HPDE6-E6E7 (cell line): ENCODE data around the gene MYH13.

Experiments
- DNase-seq: peaks from one replicate; pipeline ENCODE4 v3.0.0; 2011; ENCODE audit warnings: missing footprints; ENCODE audit errors: extremely low spot score

MYH13 gene

DNA sequence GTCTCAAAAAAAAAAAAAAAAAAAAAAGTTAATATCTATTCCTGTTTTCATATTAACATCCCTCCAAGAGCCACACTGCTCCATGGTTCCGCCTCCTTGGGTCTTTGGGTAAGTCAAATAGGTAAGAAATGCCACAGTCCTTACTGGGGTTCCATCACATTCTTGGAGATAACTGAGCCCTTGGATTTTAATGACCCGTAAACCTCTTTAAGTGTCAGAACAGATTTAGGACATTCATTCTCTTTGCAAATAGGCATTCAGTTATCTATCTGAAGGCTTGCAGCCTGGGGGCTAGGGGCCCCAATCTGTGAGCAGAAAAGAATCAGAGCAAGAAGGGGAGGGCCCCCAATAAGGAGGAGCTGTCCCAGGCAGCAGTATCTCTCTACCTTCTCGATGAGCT is 28.0 kb downstream of the MYH13 start:
- no peak for DNase-seq

DNA sequence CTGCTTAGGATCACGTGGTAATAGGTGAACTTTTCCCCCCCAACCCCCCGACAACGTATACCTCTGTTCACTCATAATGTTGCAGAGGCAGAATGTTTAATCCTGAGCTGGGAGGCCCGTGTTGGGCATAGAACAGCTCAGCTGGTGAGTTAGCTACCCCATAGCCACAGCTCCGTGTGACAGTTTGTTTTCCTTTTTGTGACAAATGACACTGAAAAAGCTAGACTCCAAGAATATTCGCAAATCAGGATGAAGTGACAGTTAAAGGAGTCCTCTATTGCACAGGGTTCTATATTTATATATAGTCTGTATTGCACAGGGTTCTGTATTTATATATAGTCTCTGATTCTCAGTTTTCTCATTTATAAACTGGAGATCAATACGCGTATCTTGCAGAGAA is 33.8 kb downstream of the MYH13 start:
- no peak for DNase-seq

GRCh38 chr17:10337976-10338375 is 34.8 kb downstream of the MYH13 start:
- no peak for DNase-seq

DNA sequence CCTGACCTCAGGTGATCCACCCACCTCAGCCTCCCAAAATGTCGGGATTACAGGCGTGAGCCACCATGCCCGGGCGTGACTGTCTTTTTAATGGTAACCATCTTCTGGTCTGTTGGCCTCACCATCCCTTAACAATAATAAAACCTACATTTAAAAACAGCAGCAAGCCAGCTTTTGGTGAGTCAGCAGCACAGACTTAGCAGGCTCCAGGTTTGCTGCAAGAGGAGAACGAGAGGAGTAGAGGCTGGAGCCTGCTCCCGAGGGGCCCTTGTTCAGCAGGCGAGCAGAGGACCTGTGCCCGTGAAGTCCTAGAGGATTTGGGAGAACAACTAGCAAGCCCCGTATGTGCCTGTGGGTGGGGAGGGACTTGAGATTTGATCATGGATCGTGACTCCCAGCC is 35.7 kb downstream of the MYH13 start:
- DNase-seq, result no peak

DNA sequence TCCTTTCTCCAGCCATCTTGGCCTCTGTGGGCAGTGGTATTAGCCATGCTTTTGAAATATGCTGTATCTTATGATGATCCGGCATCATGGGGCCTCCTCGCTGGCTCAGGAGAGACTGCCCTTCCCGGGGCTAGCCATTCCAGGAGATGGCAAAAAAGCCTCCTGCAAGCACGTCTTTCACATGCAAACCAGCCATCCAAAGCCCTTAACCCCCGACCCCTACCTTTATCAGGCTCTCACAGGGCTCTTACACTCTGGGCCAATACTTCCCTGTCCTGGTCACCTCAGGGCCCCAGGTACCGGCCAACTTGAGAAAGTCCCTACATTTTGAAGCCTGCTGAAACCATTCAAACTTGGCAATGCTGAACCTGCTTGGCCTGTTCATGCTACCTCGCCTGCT is 36.4 kb downstream of the MYH13 start:
- DNase-seq, result no peak

- DNase-seq, result no peak
These were observed 40.3 kb downstream of the MYH13 start for GRCh38 chr17:10332515-10332914.

GRCh38 chr17:10328971-10329923 is 43.6 kb downstream of the MYH13 start:
- DNase-seq, result no peak

- no peak for DNase-seq
These were observed 44.6 kb downstream of the MYH13 start for GRCh38 chr17:10328206-10328605.

- DNase-seq, result peak; percentile 25
These were observed 45.2 kb downstream of the MYH13 start for GRCh38 chr17:10327640-10328039.

DNA sequence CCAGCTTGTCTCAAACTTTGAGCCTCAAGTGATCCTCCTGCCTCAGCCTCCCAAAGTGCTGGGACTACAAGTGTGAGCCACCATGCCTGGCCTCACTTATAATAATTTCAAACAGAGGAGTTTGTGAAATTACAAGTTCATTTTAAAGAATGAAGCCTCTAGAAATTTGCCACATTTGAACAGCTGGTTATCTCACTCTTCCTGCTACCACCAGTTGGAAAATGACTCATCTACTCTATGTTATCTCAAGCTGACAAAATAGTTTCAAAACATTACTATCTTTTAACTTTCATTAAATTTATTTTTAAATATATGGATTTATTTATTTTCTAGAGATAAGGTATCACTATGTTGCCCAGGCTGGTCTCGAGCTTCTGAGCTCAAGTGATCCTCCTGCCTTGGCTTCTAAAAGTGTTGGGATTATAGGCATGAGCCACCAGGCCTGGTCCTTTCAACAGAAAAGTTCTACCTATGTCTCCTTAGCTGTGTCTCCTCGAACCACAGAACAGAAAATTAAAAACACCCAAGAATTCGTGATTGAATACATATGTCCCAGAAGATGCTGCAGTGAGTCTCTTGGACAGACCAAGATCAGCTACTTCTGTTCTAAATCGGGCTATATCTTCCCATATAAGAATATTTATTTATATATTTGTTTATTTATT is 47.6 kb downstream of the MYH13 start:
- no peak for DNase-seq

DNA sequence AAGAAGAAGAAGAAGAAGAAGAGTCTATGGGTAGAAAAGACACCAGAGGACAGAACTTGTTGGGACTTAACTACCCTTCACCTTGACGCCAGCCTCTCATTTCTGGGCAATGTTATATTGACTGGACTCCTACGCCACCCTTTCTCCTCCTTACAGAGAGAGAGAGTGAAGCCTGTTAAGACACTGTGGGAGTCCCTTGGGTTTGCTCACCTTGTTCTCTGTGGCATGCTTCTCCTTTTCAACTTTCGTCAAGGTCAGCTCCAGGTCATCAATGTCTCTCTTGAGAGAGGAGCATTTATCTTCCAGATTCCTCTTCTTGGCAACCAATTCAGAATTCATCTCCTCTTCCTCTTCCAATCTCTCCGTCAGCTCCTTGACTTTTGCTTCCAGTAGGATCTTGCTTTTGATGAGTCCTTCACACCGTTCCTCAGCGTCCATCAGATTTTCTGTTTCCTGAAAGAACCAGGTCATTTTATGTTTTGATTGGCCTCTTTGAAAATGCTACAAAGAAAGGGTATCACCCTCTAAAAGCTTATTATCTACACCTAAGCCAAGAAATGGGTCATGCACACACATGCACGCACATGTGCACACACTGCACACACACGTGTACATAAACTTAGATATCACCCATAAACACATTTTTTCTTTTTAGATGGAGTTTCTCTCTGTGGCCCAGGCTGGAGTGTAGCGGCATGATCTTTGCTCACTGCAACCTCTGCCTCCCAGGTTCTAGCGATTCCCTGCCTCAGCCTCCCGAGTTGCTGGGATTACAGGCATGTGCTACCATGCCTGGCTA is 48.8 kb downstream of the MYH13 start:
- DNase-seq, result no peak

DNA sequence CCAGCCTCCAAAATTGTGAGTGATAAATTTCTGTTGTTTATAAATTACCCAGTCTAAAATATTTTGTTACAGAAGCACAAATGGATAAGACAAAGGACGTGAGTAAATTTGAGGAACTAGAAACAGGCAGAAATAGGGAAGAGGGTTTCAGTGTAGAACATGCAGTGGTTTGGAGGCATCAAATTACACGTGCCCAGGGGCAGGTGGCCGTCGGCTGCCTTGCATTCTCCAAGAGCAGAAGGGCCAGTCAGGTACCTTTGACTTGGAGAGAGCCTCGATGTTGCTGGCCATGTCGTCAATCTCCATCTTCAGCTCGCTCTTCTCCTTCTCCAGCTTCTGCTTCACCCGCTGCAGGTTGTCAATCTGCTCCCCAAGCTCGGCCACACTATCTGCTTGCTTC is 54.3 kb downstream of the MYH13 start:
- DNase-seq, result no peak

GRCh38 chr17:10317543-10317834 is 55.3 kb downstream of the MYH13 start:
- no peak for DNase-seq

GRCh38 chr17:10316801-10317542 is 55.8 kb downstream of the MYH13 start:
- no peak for DNase-seq

DNA sequence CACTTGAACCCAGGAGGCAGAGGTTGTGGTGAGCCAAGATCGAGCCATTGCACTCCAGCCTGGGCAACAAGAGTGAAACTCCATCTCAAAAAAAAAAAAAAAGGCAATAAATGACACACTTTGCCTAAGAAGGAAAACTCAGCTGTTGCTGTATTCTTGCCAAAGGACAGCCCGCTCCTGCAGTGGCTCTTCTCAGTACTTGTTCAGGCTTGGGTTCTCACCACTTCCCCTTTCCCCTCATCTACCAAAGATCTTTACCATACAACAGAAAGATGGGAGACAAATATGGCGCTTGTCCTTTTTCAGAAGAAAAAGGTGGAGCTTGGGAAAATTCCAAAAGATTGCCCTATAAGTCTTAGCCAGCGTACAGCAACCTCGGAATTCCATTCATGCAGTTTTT is 58.5 kb downstream of the MYH13 start:
- no peak for DNase-seq

DNA sequence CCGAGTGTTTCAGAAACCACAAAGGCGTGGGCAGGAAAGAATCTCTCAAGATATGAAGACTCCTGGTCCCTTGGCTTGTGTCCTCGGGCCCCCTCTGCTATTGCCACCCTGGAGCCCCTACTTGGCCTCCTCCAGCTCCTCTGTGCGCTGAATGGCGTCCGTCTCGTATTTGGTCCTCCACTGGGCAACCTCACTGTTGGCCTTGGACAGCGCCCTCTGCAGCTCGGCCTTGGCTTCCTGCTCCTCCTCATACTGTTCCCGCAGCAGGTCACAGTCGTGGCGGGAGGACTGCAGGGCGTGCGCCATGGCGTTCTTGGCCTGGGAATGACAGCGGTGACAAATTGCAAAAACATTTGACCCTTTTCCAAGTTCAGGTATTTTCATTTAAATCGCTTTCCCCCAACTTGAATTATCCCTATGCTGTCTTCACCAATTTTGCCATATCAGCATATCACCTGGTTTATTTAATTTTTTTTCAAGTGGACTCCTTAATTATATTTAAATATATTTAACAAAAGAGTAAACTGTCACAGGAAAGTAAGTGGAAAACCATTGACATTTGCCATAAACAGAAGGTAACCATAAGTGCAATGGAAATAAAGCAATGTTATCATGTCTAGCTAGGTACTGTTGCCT is 59.7 kb downstream of the MYH13 start:
- no peak for DNase-seq

- no peak for DNase-seq
These were observed 61.7 kb downstream of the MYH13 start for GRCh38 chr17:10311131-10311530.

GRCh38 chr17:10309003-10309974 is 63.5 kb downstream of the MYH13 start:
- no peak for DNase-seq

- no peak for DNase-seq
These were observed 66.2 kb downstream of the MYH13 start for GRCh38 chr17:10306585-10306984.

DNA sequence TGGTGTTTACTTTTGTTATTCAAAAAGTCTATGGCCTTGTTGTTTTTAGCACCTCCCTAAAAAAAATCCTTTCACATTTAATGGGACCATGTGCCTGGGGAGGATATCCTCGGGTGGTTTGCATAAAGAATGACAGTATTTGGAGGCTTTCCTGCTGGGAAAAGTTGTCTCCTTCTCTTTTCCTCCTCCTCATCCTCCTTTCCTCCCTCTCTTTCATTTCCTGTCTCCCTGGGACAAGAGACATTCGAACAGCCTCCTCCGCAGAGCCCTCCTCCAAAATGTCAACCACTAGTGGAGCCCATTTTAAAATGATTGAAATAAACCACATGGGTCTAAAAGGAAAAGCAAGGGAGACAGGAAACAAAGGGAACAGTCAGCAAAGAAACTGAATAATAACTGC is 67.4 kb downstream of the MYH13 start:
- DNase-seq, result no peak
